ENCODE measurements around the gene MAPT.
"Not testable (repeated sequence)": the region's sequence is repeated elsewhere in the genome, so short reads cannot be mapped to it uniquely, and the experiment has no call there.

The MAPT gene

DNA sequence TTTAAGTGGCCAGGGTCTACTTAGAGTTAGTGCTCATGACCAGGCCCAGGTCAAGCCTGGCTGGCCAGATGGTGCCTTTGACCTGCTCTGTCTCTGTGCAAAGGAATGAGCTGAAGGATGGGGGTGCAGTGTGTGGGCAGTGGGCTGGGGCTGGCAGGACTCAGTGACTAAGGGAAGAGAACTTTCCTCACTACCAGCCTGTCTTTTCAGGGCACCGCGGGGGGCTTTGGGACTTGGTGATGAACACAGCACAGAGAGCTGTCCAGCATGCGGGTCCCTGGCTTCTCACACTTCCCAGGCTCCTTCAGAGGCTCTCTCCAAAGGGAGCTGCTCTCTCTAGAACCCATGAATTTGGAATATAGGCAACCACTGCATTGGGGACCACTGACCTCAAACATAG, 61.7 kb downstream of the MAPT start:
- no peak for DNase-seq

DNA sequence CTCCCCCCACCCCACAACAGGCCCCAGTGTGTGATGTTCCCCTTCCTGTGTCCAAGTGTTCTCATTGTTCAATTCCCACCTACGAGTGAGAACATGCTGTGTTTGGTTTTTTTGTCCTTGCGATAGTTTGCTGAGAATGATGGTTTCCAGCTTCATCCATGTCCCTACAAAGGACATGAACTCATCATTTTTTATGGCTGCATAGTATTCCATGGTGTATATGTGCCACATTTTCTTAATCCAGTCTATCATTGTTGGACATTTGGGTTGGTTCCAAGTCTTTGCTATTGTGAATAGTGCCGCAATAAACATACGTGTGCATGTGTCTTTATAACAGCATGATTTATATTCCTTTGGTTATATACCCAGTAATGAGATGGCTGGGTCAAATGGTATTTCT, 62.4 kb downstream of the MAPT start:
- DNase-seq, result not testable (repeated sequence)

DNA sequence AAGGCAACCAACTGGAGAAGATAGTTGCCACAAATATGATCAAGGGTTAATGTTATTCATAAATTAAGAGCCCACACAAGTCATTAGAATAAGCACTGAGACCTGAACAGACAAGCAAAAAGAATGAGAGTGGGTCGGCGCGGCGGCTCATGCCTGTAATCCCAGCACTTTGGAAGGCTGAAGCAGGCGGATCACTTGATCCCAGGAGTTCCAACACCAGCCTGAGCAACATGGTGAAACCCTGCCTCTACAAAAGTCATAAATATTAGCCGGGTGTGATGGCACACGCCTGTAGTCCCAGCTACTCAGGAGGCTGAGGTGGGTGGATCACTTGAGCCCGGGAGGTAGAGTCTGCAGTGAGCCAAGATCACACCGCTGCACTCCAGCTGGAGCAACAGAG, 64.0 kb downstream of the MAPT start:
- no peak for DNase-seq

DNA sequence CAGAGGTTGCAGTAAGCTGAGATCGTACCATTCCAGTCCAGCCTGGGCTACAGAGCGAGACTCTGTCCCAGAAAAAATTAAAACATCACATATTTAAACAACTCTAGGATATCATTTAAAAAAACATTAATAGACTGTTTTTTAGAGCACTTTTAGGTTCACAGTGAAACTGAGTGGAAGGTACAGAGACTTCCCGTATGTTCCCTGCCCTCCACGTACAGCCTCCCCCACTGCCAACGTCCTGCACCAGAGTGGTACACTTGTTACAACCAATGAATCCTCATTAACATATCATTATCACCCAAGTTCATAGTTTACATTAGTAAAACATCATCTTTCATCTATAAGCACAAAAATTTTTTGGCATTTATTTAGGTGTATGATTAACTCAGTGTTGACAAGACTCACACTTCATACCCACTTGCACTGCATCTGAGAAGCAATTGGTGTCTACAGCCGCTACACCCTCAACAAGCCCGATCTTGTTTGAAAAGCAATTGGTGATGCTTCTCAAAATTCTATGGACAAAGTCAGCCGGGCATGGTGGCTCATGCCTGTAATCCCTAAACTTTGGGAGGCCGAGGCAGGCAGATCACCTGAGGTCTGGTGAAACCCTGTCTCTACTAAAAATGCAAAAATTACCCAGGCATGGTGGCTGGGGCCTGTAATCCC, 64.8 kb downstream of the MAPT start:
- no peak for DNase-seq

DNA sequence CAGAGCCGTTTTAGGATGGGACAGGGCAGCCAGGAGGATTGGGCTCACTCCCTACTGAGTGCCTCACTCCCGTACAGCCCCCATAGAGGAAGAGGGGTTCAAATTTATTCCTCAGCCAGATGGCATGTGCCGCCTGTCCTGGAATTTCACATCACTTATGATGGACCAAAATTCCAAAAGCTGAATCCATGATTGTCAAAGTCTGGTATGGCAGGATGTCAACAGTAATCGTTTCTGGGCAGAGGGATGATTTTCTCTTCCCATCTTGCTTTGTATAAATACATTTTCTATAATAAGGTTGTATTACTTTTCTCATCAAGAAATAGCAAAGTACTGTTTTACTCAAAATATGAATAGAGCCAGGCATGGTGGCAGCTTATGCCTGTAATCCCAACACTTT, 66.0 kb downstream of the MAPT start:
- DNase-seq, result no peak

DNA sequence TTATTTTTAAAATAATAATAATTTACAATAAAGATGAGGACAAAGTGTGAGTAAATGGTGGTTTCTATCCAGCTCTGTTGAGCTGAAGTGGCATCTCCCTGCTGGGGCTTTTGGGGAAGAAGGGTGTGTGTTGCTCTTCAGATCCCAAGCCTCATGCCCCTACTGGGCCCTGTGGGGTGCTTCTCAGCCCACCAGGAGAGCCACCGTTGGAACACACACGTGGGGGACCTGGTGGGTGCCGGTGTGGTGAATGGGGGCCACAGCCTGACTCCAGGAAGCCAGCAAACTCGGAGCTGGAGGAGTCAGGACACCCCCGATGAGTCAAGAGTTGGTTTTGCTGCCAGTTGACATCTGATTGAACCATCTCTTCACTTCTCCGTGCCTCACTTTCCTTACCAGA, 66.9 kb downstream of the MAPT start:
- DNase-seq, result no peak

DNA sequence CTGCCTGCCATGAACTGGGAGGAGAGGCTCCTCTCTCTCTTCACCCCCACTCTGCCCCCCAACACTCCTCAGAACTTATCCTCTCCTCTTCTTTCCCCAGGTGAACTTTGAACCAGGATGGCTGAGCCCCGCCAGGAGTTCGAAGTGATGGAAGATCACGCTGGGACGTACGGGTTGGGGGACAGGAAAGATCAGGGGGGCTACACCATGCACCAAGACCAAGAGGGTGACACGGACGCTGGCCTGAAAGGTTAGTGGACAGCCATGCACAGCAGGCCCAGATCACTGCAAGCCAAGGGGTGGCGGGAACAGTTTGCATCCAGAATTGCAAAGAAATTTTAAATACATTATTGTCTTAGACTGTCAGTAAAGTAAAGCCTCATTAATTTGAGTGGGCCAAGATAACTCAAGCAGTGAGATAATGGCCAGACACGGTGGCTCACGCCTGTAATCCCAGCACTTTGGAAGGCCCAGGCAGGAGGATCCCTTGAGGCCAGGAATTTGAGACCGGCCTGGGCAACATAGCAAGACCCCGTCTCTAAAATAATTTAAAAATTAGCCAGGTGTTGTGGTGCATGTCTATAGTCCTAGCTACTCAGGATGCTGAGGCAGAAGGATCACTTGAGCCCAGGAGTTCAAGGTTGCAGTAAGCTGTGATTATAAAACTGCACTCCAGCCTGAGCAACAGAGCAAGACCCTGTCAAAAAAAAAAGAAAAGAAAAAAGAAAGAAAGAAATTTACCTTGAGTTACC, 68.0 kb downstream of the MAPT start:
- no peak for DNase-seq

DNA sequence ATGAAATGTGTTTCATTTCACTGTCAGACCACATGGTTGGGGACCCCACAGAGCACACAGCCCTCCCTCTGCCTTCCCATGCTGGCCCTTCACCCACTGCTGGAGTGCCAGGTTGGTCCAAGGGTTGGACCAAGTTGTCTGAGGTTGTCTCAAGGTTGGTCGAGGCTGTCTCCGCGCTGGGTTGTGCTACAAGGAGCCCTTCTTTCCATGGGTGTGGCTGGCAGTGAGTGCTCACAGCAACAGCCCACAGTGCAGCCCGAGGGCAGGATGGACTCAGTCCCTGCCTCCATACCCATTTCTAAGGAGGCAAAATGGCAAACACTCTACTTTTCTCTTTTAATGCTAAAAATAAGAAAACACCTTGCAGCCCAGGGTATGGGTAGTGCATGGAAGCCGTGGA, 68.9 kb downstream of the MAPT start:
- DNase-seq, result no peak

DNA sequence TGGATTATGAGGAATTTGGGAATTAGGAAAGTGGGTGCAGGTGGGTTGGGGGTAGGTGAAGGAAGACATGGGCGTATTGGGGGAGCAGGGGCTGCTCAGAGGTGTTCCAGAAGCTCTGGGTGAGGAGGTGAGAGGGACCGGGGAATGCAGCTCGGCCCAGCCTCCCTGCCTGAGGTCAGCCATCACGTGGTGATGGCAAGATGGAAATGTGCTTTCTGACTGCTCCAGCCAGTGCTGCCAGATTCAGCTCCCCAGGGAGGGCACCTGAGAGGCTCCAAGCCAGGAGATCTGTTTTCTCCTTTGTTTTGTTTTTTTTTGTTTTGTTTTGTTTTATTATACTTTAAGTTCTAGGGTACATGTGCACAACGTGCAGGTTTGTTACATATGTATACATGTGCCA, 69.5 kb downstream of the MAPT start:
- DNase-seq, result no peak

DNA sequence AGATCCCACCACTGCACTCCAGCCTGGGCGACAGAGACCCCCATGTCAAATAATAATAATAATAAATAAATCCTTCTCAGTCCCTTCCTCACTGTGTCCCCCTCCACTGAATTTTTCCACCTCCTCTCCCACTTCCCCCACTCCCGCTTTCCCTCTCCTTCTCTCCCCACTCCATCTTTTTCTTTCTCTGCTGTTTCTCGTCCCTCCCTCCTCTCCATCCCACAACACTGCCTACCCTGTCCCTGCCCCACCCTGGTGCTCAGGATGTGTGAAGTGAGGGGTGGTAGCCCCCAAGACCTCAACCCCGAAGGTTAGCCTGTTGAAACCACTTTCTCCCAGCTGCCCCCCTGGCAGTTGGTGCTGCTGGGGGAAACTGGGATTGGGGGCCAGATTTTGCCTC, 70.3 kb downstream of the MAPT start:
- no peak for DNase-seq

DNA sequence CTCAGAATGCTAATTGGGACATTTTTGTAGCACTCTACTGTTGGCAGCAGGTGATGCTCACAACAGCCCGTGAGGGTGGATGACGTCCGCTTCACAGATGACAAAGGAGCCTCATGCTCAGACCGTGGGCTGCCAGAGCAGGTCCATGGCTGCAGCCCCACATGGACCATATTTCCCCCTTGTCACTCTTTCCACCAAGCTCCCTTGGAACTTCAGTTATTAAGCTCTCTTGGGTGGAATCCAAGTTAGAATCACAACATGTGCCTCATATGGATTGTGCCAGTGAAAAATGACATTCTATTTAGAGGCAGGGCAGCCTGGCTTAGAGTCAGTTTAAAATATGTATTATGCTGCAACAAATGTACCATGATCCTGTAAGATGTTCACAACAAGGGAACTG, 71.5 kb downstream of the MAPT start:
- DNase-seq, result no peak

DNA sequence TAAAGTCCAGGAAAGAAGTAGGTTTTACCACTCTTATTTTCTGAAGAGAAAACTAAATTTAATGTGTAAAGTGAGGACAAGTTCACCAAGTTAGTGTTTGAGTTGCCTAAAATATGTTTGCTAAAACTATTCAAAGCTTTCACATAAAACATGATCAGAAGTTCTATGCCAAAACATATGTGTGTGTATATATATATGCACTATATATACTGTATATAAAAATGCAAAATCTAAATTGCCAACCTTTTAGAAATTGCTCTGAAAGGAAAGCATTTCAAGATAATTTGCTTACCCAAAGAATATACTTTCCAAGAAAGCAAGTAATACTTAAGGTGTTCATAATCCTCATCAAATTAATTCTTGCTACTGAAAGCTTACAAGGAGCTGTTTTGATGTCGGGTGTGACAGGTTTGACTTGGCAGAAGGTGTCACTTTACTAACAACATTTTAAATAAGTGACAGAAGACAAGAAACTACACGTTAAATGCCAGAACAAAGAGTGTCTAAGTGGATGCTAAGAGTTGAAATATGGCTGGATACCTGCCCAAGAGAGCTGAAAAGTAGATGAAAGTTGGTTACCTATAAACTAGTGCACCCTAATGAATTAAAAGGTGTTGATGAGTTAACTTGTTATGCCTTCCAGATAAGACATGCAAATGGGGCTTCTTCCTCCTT, 72.4 kb downstream of the MAPT start:
- DNase-seq, result no peak

DNA sequence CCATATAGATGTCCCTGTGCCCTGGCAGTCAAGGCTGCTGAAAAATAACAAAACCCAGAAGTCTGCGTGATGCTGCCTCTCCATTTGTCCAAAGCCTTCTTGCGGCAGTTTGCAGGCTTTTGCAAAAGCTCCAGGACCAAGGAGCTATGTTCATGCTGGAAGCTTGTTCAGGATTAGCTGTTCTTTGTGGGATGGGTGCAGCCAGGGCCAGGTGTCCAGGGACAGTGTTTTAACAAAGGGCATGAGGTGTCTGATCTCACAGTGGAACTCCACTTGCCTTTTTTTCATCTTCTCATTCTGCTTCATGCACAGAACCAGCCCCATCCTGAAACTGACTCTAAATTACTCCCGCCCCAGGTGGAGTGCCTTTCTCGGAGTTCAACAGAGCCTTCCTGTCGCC, 73.0 kb downstream of the MAPT start:
- DNase-seq, result no peak

DNA sequence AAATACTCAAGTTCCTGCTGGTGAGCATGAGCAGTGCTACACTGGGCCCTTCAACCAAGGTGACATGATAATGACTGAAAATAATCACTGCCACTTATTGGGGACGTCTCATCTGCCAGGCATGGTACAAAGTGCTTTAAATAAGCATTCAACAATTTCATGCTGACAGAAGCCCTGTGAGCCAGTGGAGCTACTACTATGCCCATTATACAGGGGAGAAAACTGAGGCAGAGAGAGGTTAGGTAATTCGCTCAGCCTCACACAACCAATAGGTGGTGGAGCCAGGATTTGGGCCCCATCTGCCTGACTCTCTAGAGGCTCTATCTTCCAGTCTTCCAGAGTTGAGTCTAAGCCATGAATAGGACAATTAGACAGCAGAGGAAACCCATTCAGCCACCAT, 74.4 kb downstream of the MAPT start:
- DNase-seq, result no peak

DNA sequence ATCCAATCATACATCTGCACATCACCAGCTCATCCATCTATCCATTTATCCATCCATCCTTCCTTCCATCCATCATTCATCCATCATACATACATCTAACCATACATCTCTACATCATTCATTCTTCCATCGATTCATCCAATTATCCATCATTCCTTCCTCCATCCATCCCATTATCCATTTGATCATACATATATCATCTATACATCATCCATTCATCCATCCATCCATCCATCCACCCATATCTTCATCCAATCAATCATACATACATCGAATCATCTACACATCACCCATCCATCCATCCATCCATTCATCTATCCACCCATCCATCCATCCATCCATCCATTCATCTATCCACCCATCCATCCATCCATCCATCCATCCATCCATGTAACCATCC, 75.4 kb downstream of the MAPT start:
- no peak for DNase-seq

DNA sequence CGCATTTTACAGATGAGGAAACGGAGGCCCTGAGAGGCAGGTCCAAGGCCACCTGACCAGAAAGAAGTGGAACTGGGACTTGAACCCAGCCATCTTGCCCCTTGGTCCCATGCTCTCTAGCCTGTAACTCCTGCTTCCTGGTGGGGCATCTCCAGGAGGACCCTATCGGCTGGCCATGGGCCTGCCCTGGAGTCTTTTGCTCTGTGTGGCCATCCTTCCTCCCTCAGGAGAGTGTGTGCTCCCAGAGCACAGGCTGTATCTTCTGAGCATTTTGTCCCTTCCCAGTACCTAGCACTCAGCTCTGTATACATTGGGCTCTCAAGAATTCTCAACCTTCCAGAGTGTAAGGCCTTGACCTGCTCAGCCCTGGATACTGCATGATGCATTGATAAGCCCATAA, 76.3 kb downstream of the MAPT start:
- DNase-seq, result no peak

DNA sequence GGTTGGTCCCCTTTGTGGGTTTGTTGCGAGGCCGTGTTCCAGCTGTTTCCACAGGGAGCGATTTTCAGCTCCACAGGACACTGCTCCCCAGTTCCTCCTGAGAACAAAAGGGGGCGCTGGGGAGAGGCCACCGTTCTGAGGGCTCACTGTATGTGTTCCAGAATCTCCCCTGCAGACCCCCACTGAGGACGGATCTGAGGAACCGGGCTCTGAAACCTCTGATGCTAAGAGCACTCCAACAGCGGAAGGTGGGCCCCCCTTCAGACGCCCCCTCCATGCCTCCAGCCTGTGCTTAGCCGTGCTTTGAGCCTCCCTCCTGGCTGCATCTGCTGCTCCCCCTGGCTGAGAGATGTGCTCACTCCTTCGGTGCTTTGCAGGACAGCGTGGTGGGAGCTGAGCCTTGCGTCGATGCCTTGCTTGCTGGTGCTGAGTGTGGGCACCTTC, 77.4 kb downstream of the MAPT start:
- no peak for DNase-seq

DNA sequence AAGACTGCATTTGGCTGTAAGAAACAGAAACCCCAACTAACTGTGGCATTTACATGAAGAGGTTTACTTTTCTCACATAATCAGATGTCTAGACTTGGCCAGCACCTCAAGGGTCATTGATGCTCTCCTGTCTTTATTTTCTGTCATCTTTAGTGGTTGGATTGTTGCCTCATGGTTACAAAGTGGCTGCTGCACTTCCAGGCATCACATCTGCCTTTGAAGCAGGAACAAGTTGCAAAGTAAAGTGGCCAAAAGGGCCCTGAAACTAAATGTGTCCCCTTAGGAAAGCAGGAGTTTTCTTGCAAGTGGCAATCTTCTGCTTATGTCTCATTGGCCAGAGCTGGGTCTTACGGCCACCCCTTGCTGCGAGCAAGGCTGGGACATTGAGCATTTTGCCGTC, 78.2 kb downstream of the MAPT start:
- no peak for DNase-seq

DNA sequence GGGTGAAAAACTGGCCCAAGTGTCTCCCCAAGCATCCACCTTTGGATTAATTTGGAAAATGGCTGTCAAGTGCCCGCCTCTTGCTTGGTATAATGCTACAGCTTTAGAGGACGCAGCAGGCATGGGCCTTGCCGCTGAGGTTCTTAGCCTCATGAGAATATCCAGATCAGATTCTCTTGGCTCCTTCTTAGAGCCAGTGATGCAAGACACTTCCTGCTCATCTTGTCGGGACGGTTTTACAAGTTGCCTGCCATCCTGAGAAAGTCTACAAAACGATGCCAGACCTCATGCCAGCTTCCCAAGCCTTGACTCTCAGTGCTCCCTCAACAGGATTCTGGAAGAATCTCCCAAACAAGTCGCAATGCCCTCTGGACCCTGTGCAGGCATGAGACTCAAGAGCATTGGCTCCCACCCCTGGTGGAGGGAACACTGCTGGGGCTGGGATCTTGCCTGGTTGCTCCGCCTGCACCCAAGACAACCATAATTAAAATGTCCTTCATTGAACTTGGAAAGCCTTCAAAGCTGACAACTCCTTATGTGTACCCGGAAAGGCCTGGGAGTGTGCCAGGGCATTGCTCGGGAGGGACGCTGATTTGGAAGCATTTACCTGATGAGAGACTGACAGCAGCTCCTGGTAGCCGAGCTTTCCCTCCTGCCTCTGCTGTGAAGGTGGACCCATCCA, 78.9 kb downstream of the MAPT start:
- DNase-seq, result no peak

DNA sequence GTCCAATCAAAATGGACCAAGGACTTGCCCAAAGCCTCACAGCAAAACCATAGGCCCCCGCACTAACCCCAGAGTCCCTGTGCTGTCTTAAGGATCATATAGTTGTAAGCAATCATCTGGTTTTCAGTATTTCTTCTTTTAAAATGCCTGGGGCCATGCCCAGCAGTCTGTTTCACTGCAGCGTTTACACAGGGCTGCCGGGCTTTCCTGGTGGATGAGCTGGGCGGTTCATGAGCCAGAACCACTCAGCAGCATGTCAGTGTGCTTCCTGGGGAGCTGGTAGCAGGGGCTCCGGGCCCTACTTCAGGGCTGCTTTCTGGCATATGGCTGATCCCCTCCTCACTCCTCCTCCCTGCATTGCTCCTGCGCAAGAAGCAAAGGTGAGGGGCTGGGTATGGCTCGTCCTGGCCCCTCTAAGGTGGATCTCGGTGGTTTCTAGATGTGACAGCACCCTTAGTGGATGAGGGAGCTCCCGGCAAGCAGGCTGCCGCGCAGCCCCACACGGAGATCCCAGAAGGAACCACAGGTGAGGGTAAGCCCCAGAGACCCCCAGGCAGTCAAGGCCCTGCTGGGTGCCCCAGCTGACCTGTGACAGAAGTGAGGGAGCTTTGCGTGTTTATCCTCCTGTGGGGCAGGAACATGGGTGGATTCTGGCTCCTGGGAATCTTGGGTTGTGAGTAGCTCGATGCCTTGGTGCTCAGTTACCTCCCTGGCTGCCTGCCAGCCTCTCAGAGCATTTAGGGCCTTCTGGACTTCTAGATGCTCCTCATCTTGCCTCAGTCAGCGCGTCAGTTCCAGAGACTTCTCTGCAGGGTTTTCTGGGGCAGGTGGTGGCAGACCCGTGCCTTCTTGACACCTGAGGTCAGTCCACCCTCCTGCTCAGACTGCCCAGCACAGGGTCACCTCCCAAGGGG, 79.8 kb downstream of the MAPT start:
- DNase-seq, result no peak

DNA sequence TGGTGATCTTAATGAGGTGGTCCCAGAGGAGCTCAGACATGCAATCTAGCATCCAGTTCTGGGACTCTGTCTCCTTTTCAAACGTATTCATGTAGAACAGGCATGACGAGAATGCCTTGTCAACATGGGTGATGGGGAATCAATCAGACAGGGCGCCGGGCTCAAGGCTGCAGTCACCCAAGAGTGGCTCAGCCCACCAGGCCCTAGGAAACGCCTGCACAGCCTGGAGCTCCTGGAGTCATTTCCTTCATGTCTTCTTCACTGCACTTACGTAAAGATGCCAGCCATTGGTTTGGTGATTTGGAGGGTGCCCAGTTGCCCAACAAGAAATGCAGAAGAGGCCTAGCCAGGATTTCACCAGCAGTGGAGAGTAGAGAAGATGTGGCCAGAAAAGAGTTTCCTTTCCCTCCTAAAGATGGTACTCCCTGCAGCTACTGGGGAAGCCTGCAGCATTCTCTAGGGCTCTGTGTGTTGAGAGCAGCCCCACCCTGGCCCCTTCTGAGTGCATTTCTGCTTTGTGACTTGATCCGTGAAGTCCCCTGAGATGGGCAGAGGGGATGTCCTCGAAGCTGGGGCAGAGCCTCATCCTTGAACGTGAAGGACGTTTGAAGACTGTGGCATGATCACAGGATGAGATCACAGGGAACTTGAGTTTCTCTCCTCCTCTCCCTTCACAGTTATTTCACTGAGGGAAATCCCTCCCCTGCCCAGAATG, 80.7 kb downstream of the MAPT start:
- no peak for DNase-seq
